ENCODE data around the gene SMPDL3A.

The SMPDL3A gene

GRCh38 chr6:122778985-122779661, 9.9 kb upstream of the SMPDL3A start:
- DNase-seq: no peak

- no peak for DNase-seq
Observed at GRCh38 chr6:122779667-122780066, 9.4 kb upstream of the SMPDL3A start, which contains the start of gene FABP7. FABP7 (plus strand) TSS chr6:122779716; CDS start chr6:122779795, 79 bp downstream.

DNA sequence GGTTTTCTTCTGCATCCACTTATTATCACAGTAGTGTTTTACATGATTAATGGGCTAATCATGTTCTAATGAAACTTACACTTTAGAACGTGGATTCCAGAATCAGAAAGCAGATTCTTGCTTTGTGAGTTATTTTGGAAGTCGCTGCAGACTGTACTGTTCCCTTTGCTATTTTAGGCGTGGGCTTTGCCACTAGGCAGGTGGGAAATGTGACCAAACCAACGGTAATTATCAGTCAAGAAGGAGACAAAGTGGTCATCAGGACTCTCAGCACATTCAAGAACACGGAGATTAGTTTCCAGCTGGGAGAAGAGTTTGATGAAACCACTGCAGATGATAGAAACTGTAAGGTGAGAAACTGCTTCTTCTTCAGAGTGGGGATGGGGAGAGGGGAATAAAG, 8.9 kb upstream of the SMPDL3A start:
- DNase-seq: no peak

DNA sequence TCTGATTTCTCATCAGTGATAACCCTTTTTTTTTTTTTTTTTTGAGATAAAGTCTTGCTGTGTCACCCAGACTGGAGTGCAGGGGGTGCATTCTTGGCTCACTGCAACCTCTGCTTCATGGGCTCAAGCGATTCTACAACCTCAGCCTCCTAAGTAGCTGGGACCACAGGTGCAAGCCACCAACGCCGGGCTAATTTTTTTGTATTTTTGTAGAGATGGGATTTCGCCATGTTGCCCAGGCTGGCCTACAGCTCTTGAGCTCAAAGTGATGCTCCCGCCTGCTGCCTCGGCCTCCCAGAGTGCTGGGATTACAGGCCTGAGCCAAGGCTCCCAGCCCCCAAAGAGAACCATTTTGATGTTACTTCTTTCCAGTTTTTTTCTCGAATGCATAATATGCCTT, 7.3 kb upstream of the SMPDL3A start:
- DNase-seq: no peak

DNA sequence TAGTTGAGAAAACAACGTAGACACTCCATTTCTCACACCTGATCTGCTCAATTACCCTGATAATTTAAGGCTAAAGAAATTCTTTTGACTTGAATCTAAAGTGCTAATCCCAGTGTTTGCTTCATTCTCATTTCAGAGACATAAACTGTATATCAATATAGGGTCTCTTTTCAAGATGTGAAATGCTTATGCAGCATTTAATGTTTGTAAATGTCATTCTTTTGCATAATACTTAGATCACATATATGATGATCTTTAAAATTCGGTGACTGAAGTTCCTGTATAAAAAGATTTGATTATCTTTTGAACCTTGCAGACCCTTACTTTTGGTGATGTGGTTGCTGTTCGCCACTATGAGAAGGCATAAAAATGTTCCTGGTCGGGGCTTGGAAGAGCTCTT, 5.7 kb upstream of the SMPDL3A start:
- no peak for DNase-seq

GRCh38 chr6:122785891-122786290, 3.2 kb upstream of the SMPDL3A start:
- DNase-seq: no peak

DNA sequence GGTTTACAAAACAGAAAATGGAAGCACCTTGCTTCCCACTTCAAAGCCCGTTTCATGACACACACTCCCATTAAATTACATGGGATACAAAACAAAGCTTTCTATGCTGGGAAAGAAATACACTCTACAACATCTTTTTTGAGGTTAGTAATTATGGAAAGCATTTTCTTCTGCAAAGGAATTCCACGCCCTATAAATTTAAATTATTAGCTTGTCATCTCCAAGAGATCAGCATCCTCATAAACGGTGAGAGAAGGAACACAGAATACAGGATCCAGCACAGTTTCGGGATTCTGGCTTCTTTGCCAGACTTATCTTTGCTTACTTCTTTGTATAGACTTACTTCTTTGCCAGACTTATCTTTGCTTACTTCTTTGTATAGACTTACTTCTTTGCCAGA, 1.3 kb upstream of the SMPDL3A start:
- DNase-seq: no peak

DNA sequence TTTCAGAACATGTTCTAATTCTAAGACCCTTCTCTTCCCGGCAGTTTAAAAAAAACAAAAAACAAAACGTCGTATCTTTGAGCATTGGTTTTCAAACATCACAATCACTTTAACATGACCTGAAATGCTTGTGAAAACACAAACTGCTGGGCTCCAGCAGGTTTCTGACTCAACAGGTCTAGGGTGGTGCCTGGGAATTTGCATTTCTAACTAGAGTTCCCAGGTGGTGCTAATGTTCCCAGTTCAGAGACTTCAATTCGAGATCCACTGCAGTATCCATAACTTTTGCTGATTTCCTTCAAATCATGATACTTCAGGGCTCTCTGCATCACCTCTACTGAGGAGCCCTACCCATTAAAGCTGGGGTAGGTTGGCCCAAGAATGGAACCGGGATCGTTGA, 850 bp upstream of the SMPDL3A start:
- DNase-seq: no peak

GRCh38 chr6:122788663-122789181, 336 bp upstream of the SMPDL3A start:
- no peak for DNase-seq

- DNase-seq: no peak
Observed at GRCh38 chr6:122790028-122790422, 967 bp downstream of the SMPDL3A start.

GRCh38 chr6:122790423-122791309, 1.6 kb downstream of the SMPDL3A start:
- DNase-seq: peak; percentile 92

- no peak for DNase-seq
Observed at GRCh38 chr6:122791310-122791679, 2.2 kb downstream of the SMPDL3A start.

DNA sequence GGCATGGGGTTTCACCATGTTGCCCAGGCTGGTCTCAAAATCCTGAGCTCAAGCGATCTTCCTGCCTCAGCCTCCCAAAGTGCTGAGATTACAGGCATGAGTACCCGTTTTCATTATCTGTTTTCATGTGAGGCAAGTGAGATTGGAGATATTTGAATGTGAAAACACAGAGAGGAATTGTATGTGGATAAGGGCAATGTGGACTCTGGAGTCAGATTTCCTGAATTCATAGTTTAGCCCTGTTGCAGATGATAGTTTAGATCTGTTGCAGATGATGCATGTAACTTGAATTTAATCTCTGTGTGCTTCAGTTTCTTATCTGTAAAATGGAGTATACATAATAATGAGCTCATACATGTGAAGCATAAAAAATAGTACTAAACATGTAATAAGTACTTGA, 3.7 kb downstream of the SMPDL3A start:
- DNase-seq: no peak

DNA sequence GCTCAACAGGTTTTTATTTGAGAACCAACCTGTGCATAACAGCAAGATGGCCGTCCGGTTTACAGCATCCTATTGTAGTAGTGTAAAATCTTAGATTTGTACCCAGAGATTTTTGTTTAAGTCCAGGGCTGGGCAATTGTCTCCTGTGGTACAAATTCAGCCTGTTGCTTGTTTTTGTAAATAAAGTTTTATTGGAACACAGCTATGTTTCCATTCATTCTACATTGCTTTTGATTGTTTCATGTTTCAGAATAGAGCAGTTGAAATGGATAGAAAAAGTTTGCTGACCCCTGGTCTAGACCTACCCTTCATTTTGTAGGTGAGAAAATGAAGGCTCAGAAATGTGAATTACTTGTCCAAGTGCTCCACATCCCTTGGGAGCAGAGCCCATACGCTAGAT, 8.5 kb downstream of the SMPDL3A start:
- no peak for DNase-seq

DNA sequence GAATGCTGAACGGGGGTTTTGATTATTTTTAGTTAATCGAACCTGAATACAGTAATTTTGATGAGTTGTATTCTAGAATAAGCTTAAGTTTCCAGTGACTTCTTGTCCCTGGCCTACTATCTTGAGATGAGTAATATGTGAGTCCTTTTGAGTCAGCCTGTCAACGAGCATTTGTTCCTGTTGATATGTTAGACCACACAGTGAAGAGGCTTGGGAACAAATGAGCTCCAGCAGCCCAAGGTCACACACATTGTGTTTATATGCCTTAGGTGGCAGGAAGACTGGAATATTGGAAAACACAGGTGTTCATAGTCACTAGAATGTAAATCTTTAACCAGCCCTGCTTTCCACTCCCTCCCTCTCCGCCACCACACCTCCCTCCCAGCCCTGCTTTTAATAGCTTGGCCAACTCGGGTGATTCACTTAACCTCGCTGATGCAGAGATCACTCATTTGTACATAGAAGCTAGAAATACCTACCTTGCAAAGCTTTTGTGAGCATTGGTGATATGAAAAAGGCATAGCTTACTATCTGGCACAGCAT, 9.1 kb downstream of the SMPDL3A start:
- no peak for DNase-seq

GRCh38 chr6:122799140-122799745, 10.2 kb downstream of the SMPDL3A start:
- peak; percentile 24 for DNase-seq

- DNase-seq: no peak
Observed at GRCh38 chr6:122799916-122800686, 11.0 kb downstream of the SMPDL3A start.

GRCh38 chr6:122800906-122801305, 11.8 kb downstream of the SMPDL3A start:
- no peak for DNase-seq

- no peak for DNase-seq
Observed at GRCh38 chr6:122801397-122801796, 12.3 kb downstream of the SMPDL3A start.

DNA sequence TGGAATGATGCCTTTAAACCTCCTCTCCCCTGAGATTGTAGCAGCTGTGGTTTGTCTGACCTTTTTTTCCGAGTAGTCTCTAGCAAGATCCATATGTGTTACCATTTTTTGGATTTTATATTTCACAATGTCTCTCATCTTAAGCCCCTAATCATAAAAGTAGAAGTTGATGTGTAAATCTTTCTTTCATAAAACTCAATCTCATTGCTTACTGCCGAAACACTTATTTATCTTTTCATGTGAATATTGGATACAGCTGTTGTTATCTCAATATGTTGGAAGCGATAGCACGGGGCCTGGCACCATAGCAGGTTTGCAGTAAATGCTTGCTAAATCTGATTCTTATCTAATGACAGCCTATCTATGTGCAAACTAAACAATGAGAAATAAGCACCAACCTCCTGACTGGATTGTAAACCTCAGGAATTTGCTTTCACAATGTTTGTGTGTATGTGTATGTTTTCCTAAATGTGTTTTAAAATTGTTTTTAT, 14.2 kb downstream of the SMPDL3A start:
- DNase-seq: no peak

DNA sequence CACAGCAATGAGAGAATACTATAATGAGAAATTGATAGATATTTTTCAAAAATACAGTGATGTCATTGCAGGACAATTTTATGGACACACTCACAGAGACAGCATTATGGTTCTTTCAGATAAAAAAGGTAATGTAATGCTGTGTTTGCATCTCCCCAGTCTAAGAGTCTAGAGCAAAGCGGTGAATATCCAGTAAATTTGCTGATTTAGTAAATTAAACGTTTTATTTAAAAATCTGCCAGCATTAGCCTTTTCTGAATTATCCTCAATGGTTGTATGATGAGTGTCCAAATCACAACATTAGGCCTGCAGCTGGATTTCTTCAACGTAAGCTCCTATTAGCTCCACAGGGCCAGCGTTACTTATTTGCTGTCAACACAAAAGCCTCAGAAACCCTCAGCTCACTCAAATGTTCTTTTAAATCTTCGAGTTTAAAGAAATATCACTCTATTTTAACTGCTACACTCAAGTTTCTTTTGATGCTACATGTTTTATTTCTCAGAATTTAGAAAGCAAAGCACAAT, 16.0 kb downstream of the SMPDL3A start:
- DNase-seq: no peak

DNA sequence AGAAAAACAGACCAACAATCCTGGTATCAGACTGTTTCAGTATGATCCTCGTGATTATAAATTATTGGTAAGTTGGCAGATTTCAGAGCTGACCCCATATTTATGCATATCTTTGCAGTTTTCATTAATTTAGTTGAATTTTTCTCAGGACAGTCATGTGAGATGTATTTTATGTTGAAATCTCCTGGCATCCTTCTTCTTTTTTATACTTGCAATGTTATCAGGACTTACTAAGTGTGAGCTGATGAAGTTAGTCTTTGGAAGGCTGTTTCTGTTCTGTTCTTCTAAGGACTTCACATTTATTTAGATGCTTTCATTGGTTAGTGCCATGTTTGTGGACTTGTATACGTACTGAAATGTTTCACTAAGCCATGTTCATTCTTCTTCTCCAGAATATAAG, 17.2 kb downstream of the SMPDL3A start:
- DNase-seq: no peak
